ENCODE results near the gene CLEC16A.

DNA sequence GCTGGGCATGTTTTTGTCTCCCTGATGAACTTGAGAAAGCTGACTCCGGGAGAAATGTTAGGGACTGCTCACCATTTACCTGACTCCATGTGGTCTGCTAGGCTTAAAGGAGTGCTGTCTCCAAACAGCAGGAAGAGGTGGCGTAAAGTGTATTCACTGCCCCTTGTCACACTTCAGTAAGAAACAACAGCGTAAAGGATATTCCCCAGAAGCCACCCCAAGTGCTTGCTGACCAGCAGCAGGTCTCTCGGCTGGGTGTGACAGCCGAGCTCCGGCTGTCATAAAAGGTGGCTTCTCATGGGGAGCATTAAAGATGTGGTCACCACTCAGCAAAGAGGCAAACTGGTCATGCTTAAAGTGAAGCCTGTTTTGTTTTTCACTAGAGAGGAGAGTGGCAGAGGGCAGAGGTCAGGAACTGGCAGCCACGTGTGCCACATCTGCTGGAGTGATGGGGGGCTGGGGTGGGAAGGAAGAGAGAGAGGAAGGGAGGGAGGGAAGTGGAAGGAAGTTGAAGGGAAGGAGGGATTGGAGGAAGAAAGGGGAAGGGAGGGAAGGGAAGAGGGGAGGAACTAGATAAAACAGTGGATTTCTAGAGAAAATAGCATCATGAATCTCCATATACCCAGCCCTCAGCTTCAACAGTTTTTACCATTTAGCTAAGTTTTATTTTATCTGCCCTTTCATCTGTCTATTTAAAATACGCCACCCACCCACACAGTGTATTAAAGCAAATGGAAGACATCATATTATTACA, 119.3 kb downstream of the CLEC16A start:
- TF ChIP-seq POLR2AphosphoS5 (IDR thresholded peaks at IDR 0.05; ENCODE audit: low read depth, low read length) (no peak), SPI1 (IDR thresholded peaks at IDR 0.05; ENCODE audit: low read depth, low read length) (no peak), POLR2A (IDR thresholded peaks at IDR 0.05; ENCODE audit: low read depth, low read length) (no peak), TAF1 (IDR thresholded peaks at IDR 0.05; ENCODE audit: low read depth, low read length) (no peak), POU2F2 (IDR thresholded peaks at IDR 0.05; ENCODE audit: low read depth, low read length) (no peak)

Data from GM12891 (cell line).